Measurements from ENCODE around the gene ATP7B.
A peak's percentile ranks its signal among the peaks of the same experiment; 100 is the strongest.

ATP7B gene

GRCh38 chr13:51927129-51927528, 84.1 kb downstream of the ATP7B start:
- DNase-seq (ENCODE audit: low read depth), result no peak
- H3K4me3 ChIP-seq (ENCODE audit: low read depth, low read length), result no peak overlapping the region
- in situ Hi-C loops (cut with HindIII; ENCODE audit: low sequenced_read_pairs), result no loop called here
- TF ChIP-seq, protein P1, sequence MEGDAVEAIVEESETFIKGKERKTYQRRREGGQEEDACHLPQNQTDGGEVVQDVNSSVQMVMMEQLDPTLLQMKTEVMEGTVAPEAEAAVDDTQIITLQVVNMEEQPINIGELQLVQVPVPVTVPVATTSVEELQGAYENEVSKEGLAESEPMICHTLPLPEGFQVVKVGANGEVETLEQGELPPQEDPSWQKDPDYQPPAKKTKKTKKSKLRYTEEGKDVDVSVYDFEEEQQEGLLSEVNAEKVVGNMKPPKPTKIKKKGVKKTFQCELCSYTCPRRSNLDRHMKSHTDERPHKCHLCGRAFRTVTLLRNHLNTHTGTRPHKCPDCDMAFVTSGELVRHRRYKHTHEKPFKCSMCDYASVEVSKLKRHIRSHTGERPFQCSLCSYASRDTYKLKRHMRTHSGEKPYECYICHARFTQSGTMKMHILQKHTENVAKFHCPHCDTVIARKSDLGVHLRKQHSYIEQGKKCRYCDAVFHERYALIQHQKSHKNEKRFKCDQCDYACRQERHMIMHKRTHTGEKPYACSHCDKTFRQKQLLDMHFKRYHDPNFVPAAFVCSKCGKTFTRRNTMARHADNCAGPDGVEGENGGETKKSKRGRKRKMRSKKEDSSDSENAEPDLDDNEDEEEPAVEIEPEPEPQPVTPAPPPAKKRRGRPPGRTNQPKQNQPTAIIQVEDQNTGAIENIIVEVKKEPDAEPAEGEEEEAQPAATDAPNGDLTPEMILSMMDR (IDR thresholded peaks at IDR 0.05; ENCODE audit: low read depth, low read length, missing control alignments), result no peak

DNA sequence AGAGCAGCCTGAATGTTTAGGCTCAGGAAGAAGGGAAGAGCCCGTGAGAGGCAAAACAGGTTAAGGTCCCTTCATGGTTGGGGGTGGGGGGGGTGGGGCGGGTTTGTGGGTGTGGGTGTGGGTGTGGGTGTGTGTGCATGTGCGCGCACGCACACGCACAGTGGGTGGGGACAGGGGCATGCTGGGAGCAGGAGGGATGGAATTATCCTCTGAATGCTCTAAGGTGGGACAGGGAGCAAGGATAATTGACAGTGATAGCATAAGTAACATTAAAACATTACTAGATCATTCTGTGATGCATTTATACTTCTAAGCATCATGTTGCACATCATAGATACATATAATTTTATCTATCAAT, 84.7 kb downstream of the ATP7B start:
- no peak overlapping the region for H3K4me3 ChIP-seq (ENCODE audit: low read depth, low read length)
- TF ChIP-seq, protein P1 (IDR thresholded peaks at IDR 0.05; ENCODE audit: low read depth, low read length, missing control alignments), result no peak
- in situ Hi-C loops (cut with HindIII; ENCODE audit: low sequenced_read_pairs), result no loop called here
- DNase-seq (ENCODE audit: low read depth), result no peak

GRCh38 chr13:51925865-51926527, 85.3 kb downstream of the ATP7B start:
- TF ChIP-seq, protein P1 (IDR thresholded peaks at IDR 0.05; ENCODE audit: low read depth, low read length, missing control alignments), result no peak
- DNase-seq (ENCODE audit: low read depth), result no peak
- in situ Hi-C loops (cut with HindIII; ENCODE audit: low sequenced_read_pairs), result no loop called here
- H3K4me3 ChIP-seq (ENCODE audit: low read depth, low read length), result no peak overlapping the region

- in situ Hi-C loops (cut with HindIII; ENCODE audit: low sequenced_read_pairs), result no loop called here
- DNase-seq (ENCODE audit: low read depth), result no peak
- H3K4me3 ChIP-seq (ENCODE audit: low read depth, low read length), result no peak overlapping the region
- TF ChIP-seq, protein P1 (IDR thresholded peaks at IDR 0.05; ENCODE audit: low read depth, low read length, missing control alignments), result no peak
These were observed 86.3 kb downstream of the ATP7B start for GRCh38 chr13:51924756-51925544.

DNA sequence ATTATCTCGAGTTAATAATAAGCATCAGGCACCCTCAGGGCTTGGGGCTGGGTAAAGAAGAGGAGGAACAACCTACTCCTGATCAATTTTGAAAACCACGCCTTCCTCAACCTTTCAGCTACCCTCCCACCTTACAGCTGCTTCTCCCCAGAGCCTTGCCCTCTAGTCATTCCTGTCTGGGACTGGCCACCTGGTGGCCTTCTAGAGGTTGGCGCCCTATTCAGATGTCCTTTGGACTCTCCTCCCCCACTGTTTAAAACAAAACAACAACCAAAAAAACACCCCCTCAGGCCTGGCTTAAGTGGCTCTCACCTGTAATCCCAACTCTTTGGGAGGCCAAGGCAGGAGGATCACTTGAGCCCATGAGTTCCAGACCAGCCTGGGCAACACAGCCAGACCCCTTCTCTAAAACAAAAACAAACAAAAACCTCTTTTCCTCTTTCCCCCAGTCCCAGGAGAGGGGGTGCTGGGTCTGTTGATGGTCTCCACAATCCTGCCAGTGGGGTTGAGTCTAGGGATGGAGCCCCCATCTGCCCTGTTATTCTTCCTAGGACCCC, 87.2 kb downstream of the ATP7B start:
- no peak for DNase-seq (ENCODE audit: low read depth)
- in situ Hi-C loops (cut with HindIII; ENCODE audit: low sequenced_read_pairs), result no loop called here
- TF ChIP-seq, protein P1 (IDR thresholded peaks at IDR 0.05; ENCODE audit: low read depth, low read length, missing control alignments), result peak; percentile 41
- H3K4me3 ChIP-seq (ENCODE audit: low read depth, low read length), result no peak overlapping the region

DNA sequence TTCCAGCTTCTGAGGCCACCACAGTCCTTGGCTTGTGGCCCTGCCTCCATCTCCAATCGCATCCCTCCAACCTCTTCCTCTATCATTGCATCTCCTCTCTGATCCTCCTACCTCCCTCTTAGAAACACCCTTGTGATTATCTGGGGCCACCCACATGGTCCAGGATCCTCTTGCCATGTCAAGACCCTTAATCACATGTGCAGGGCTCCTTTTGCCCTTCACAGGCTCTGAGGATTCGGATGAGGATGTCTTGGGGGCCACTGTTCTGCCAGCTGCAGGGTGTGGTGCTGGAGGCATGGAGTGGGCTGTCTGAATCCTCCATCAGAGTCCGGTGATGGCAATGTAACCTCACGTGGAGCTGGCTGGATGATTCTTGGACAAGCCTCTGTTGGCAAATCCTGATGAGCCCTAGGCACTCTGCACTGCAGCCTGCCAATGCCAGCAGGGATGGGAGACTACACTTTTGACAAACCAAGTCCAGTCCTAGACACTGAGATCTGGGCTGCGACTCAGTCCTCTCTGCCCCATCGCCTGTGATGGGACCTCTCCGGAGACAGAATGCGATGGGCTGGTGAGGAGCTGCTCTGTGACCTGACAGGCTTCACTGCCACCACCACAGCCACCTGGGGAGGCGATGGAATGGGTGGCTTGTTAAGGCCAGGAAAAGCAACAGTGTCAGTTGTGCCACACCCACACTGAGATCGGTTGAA, 88.3 kb downstream of the ATP7B start:
- no peak overlapping the region for H3K4me3 ChIP-seq (ENCODE audit: low read depth, low read length)
- in situ Hi-C loops (cut with HindIII; ENCODE audit: low sequenced_read_pairs), result no loop called here
- DNase-seq (ENCODE audit: low read depth), result no peak
- TF ChIP-seq, protein P1 (IDR thresholded peaks at IDR 0.05; ENCODE audit: low read depth, low read length, missing control alignments), result no peak

All from astrocyte of the cerebellum (primary cell).